Stomach (tissue), 9 donors: ENCODE measurements around the gene MSX2. TPM values are rescaled to one million over a fixed set of nuclear protein-coding genes. Genes with fewer than 3 reads are reported as not detected.

Experiments used
- DNase-seq, 2 donors: peaks; one replicate each; pipeline versions ENCODE4 v3.0.0 to v3.0.0-alpha.2; 2013 to 2019
- H3K27ac ChIP-seq, 5 donors: fragments of 200-600 bp in 4 of 5; sonication (generic) in 4 of 5; one replicate each; pipeline ENCODE4 v1.5.1; 2013 to 2019; ENCODE audit warnings: mild to moderate bottlenecking in 1 of 5, moderate library complexity in 1 of 5
- H3K27me3 ChIP-seq, 3 donors: fragments of 200-600 bp; sonication (generic); one replicate each; pipeline ENCODE4 v1.5.1; 2017 to 2019; ENCODE audit warnings: mixed run types in 1 of 3
- H3K36me3 ChIP-seq, 4 donors: fragments of 200-600 bp; sonication (generic); 1 replicate in 3 of 4; 2 replicates in 1 of 4; pipeline ENCODE4 v1.5.1; 2016 to 2019
- H3K4me1 ChIP-seq, 4 donors: fragments of 200-600 bp; sonication (generic); one replicate each; pipeline ENCODE4 v1.5.1; 2016 to 2019
- H3K4me3 ChIP-seq, 4 donors: fragments of 200-600 bp; sonication (generic) in 3 of 4; one replicate each; pipeline ENCODE4 v1.5.1; 2016 to 2019; ENCODE audit warnings: mild to moderate bottlenecking in 1 of 4
- H3K9me3 ChIP-seq, 4 donors: fragments of 200-600 bp; sonication (generic); one replicate each; pipeline ENCODE4 v1.5.1; 2016 to 2019
- EP300 ChIP-seq: sonication (generic); formaldehyde crosslinking; IDR thresholded peaks from one replicate; pipeline ENCODE4 v1.6.1; 2017; ENCODE audit warnings: antibody characterized with exemption
- POLR2A ChIP-seq, 4 donors: fragments of 450-650 bp; IDR thresholded peaks; one replicate each; pipeline ENCODE4 v1.6.1; 2016; ENCODE audit warnings: antibody characterized with exemption in 4 of 4, control low read depth in 2 of 4, mild to moderate bottlenecking in 1 of 4, moderate library complexity in 1 of 4
- POLR2AphosphoS5 ChIP-seq, 3 donors: sonication (generic); formaldehyde crosslinking; IDR thresholded peaks; one replicate each; pipeline ENCODE4 v1.6.1; 2016; ENCODE audit warnings: antibody characterized with exemption in 3 of 3
- WGBS, 5 donors: extraction: QIAGEN DNeasy Blood & Tissue Kit in 3 of 5; methylation state at CpG; one replicate each; pipeline versions ENCODE4 v1.1.5 to v1.1.7; 2013 to 2018; 5-methylcytosine and 5-hydroxymethylcytosine counted together
- intact Hi-C: fragments of 100-400 bp; cut with DNase I; formaldehyde crosslinking; loops from one replicate; pipeline ENCODE4 v1.15.1; 2023; ENCODE audit warnings: low total_unique reads
- polyA plus RNA-seq, 3 donors: library from polyadenylated mRNA; stranded (reverse); fragments of 200-250 nt; gene quantifications; one replicate each; pipeline ENCODE4 v1.2.3, GENCODE V29; 2013
- total RNA-seq, 5 donors: library from RNA; depleted of rRNA; stranded (reverse); fragments of >200 nt; gene quantifications; one replicate each; pipeline versions ENCODE4 v1.1.0 to v1.2.3, GENCODE V29; 2014 to 2016
- TF ChIP-seq, protein P1 (sequence below), 7 experiments: fragments of 450-650 bp in 4 of 7; fragments of 200-600 bp in 3 of 7; sonication (generic) in 3 of 7; IDR thresholded peaks; one replicate each; pipeline ENCODE4 v1.5.1; 2016 to 2019; ENCODE audit warnings: antibody characterized with exemption in 7 of 7, control low read depth in 2 of 7, mild to moderate bottlenecking in 1 of 7
- donor health status: healthy with polysubstance abuse.
- donor health status: Bipolar disorder and iron deficiency.
- donor health status: healthy.

MSX2 gene
- total and polyA plus RNA-seq, 8 donors: 0.18 to 6.5 (median 1.4) TPM; not detected in 2

DNA sequence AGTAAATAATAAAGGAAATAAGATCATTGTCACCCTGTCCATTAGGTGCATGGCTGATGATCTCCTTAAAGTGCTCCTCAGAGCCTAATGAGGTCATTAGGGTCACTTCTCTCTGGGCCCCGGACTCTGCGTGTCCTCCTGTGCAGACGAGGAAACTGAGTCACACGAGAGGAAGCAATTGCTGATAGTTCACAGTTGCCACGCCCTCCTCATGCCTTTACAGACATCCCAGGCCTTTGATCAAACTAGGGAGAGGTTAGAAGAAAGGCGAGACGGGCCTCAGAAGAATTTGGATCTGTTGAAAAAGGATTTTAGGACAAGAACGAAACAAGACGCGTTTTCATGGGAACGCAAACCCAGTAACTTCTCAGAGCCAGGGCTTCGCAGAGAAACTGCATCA is 32.0 kb upstream of the MSX2 start:
- Histone ChIP-seq H3K4me3 (no peak overlapping the region), H3K27me3 (peaks cover 9 to 94% (median 65%) of the 10 kb centered on the region in 3 donors), H3K9me3 (no peaks in the 10 kb centered on the region), H3K4me1 (peaks cover 0 to 26% (median 11%) of the 10 kb centered on the region in 4 donors), H3K27ac (no peak overlapping the region), H3K36me3 (no peaks in the 10 kb centered on the region)
- intact Hi-C loops: no loop called here
- no peak for TF ChIP-seq POLR2AphosphoS5 (IDR thresholded peaks at IDR 0.05)
- TF ChIP-seq, protein P1, sequence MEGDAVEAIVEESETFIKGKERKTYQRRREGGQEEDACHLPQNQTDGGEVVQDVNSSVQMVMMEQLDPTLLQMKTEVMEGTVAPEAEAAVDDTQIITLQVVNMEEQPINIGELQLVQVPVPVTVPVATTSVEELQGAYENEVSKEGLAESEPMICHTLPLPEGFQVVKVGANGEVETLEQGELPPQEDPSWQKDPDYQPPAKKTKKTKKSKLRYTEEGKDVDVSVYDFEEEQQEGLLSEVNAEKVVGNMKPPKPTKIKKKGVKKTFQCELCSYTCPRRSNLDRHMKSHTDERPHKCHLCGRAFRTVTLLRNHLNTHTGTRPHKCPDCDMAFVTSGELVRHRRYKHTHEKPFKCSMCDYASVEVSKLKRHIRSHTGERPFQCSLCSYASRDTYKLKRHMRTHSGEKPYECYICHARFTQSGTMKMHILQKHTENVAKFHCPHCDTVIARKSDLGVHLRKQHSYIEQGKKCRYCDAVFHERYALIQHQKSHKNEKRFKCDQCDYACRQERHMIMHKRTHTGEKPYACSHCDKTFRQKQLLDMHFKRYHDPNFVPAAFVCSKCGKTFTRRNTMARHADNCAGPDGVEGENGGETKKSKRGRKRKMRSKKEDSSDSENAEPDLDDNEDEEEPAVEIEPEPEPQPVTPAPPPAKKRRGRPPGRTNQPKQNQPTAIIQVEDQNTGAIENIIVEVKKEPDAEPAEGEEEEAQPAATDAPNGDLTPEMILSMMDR (IDR thresholded peaks at IDR 0.05): no peak
- TF ChIP-seq EP300: no peak
- no peak for TF ChIP-seq POLR2A (IDR thresholded peaks at IDR 0.05)
- WGBS, 5 donors: 10 to 16% (median 14%) methylated on average over 12 of the region's 12 CpGs
- no peak for DNase-seq

DNA sequence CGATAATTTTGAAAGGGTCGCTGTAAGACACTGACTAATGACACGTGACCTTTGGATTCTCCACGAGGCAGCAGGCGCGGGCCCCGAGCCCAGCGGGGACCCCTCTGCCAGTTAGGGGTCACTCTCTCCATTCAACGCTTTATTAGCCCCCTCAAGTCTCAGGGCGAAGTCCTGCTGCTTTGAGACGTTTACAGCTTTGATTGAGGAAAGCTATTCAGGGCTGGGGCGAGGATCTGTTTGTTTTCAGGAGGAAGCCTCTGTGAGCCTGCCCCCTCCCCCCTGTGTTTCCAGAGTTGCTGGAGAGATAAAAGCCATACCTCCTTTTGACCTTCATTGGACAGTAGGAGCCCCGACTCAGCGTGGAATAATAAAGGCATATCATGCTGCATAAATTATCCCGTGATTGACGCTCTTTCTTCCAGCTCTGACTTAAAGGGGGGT is 31.4 kb upstream of the MSX2 start:
- TF ChIP-seq, protein P1 (IDR thresholded peaks at IDR 0.05): no peak
- TF ChIP-seq POLR2A (IDR thresholded peaks at IDR 0.05) (no peak), POLR2AphosphoS5 (IDR thresholded peaks at IDR 0.05) (no peak), EP300 (no peak)
- no peak overlapping the region for H3K27ac ChIP-seq
- DNase-seq: no peak
- peaks cover 9 to 89% (median 63%) of the 10 kb centered on the region in 3 donors for H3K27me3 ChIP-seq
- 3 to 8% (median 7%) methylated on average over 16 of the region's 16 CpGs for WGBS, 5 donors
- intact Hi-C loops: no loop called here
- no peaks in the 10 kb centered on the region for H3K9me3 ChIP-seq
- H3K4me3 ChIP-seq: peak overlapping the region in 1 of 4 donors; percentile 7
- H3K36me3 ChIP-seq: no peaks in the 10 kb centered on the region
- H3K4me1 ChIP-seq: peaks cover 0 to 26% (median 11%) of the 10 kb centered on the region in 4 donors

DNA sequence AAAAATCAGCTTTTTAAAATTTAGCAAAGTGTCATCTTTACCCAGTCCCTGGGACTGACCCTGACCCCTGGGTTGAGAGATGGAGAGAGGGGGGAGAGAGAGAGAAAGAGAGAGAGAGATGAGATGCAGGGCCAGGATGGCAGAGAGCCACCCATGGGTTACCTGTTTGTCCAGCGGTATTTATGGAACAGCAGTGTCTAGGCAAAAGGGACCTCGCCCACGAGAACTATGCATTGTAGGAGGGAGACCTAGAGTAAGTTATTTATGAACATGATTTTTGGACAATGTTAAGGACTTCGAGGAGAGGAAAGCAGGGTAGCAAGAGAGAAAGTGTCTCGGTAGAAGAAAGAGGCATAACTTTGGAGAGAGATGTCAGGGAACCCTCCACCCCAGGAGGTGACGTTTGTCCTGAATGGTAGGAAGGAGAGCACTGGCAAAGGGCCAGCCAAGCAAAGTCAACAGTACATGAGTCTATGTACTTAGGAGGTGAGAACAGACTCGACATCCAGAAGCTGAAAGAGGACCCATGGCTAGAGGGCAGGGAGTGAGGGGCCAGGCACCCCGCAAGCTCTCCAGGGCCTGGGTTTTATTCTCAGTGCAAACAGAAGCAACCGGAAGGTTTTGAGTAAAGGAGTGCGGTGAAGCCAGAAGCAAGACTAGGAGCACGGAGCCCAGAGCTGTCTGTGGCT is 30.5 kb upstream of the MSX2 start:
- H3K27ac ChIP-seq: no peak overlapping the region
- TF ChIP-seq POLR2AphosphoS5 (IDR thresholded peaks at IDR 0.05): no peak
- TF ChIP-seq POLR2A (IDR thresholded peaks at IDR 0.05): no peak
- no peak for TF ChIP-seq EP300
- TF ChIP-seq, protein P1 (IDR thresholded peaks at IDR 0.05): no peak
- no peaks in the 10 kb centered on the region for H3K9me3 ChIP-seq
- intact Hi-C loops: no loop called here
- DNase-seq: peak; percentile 81
- no peak overlapping the region for H3K4me3 ChIP-seq
- WGBS, 5 donors: 11 to 24% (median 18%) methylated on average over 11 of the region's 11 CpGs
- H3K4me1 ChIP-seq: peaks cover 0 to 25% (median 8%) of the 10 kb centered on the region in 4 donors
- H3K36me3 ChIP-seq: no peaks in the 10 kb centered on the region
- peaks cover 4 to 87% (median 55%) of the 10 kb centered on the region in 3 donors for H3K27me3 ChIP-seq

DNA sequence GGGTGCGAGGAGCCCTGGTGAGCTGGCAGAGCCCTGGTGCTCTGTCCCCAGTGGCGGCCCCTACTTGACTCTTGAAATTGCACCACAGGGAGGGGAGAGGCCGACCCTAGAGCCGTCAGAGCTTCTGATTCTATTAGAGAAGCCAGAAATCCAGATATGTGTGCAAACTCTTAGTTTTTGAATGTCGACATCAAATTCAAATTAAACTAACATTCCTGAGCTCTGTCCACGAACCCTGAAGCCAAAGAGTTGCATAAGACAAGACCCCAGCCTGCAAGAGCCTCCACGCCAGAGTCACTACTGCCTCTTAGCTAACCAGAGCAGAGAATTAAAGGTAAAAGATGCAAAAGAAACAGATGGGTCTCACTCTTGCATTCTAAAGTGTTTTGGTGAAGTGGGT is 29.8 kb upstream of the MSX2 start:
- peaks cover 0 to 22% (median 8%) of the 10 kb centered on the region in 4 donors for H3K4me1 ChIP-seq
- intact Hi-C loops: no loop called here
- no peak overlapping the region for H3K4me3 ChIP-seq
- DNase-seq: no peak
- H3K27me3 ChIP-seq: peaks cover 0 to 82% (median 47%) of the 10 kb centered on the region in 3 donors
- TF ChIP-seq POLR2A (IDR thresholded peaks at IDR 0.05): no peak
- no peak for TF ChIP-seq EP300
- TF ChIP-seq, protein P1 (IDR thresholded peaks at IDR 0.05): no peak
- no peak for TF ChIP-seq POLR2AphosphoS5 (IDR thresholded peaks at IDR 0.05)
- H3K36me3 ChIP-seq: no peaks in the 10 kb centered on the region
- WGBS, 5 donors: 29 to 46% (median 39%) methylated on average over 7 of the region's 7 CpGs
- H3K9me3 ChIP-seq: no peaks in the 10 kb centered on the region
- no peak overlapping the region for H3K27ac ChIP-seq
